ENCODE measurements around the gene SLITRK3. TPM values are rescaled to one million over a fixed set of nuclear protein-coding genes. Genes with fewer than 3 reads are reported as not detected.

The SLITRK3 gene
- total and polyA plus RNA-seq, 7 experiments from 2014 or later = not detected

- POLR2A ChIA-PET = no interaction called here
- H3K27ac Mint-ChIP-seq = no peak overlapping the region
These were observed 15.5 kb upstream of the SLITRK3 start for GRCh38 chr3:165211721-165212120.

GRCh38 chr3:165210727-165211126, 14.5 kb upstream of the SLITRK3 start:
- Mint-ChIP-seq H3K27ac (no peak overlapping the region), H3K36me3 (no peaks in the 10 kb centered on the region), H3K4me1 (peaks cover 0 to 4% (median 0%) of the 10 kb centered on the region in 7 donors), H3K4me3 (no peak overlapping the region), H3K9me3 (peaks cover 0 to 3% (median 0%) of the 10 kb centered on the region in 11 donors), H3K27me3 (peaks cover 0 to 10% (median 6%) of the 10 kb centered on the region in 5 donors)
- H3K4me3 ChIP-seq (ENCODE audit: low read length) = no peak overlapping the region
- no peaks in the 10 kb centered on the region for H3K27me3 ChIP-seq (ENCODE audit: control insufficient read depth in 2 of 2, insufficient read depth in 2 of 2, low read length in 2 of 2)
- CTCF ChIA-PET = no interaction called here
- H3K36me3 ChIP-seq (ENCODE audit: control insufficient read depth in 2 of 3, insufficient read depth in 3 of 3, low read length in 3 of 3) = no peaks in the 10 kb centered on the region
- H3K27ac ChIP-seq (ENCODE audit: low read depth, low read length) = no peak overlapping the region
- ATAC-seq (no peak), DNase-seq (no peak)
- intact Hi-C loops (cut with micrococcal nuclease) = no loop called here
- H3K4me1 ChIP-seq (ENCODE audit: control insufficient read depth in 2 of 2, insufficient read depth in 2 of 2, low read length in 2 of 2) = no peaks in the 10 kb centered on the region
- POLR2A ChIA-PET = no interaction called here
- H3K9me3 ChIP-seq (ENCODE audit: control insufficient read depth in 2 of 3, low read length in 3 of 3) = no peaks in the 10 kb centered on the region

More at GRCh38 chr3:165211721-165212120, 15.5 kb upstream of the SLITRK3 start:
- Mint-ChIP-seq H3K4me1 (peaks cover 0 to 2% (median 0%) of the 10 kb centered on the region in 7 donors), H3K27me3 (peaks cover 0 to 5% (median 0%) of the 10 kb centered on the region in 5 donors), H3K9me3 (peaks cover 0 to 3% (median 0%) of the 10 kb centered on the region in 11 donors), H3K4me3 (no peak overlapping the region), H3K36me3 (no peaks in the 10 kb centered on the region)
- intact Hi-C loops (cut with micrococcal nuclease) = no loop called here
- Histone ChIP-seq H3K4me1 (ENCODE audit: control insufficient read depth in 2 of 2, insufficient read depth in 2 of 2, low read length in 2 of 2) (no peaks in the 10 kb centered on the region), H3K4me3 (ENCODE audit: low read length) (no peak overlapping the region), H3K36me3 (ENCODE audit: control insufficient read depth in 2 of 3, insufficient read depth in 3 of 3, low read length in 3 of 3) (no peaks in the 10 kb centered on the region), H3K27ac (ENCODE audit: low read depth, low read length) (no peak overlapping the region), H3K9me3 (ENCODE audit: control insufficient read depth in 2 of 3, low read length in 3 of 3) (no peaks in the 10 kb centered on the region), H3K27me3 (ENCODE audit: control insufficient read depth in 2 of 2, insufficient read depth in 2 of 2, low read length in 2 of 2) (no peaks in the 10 kb centered on the region)
- CTCF ChIA-PET = no interaction called here
- no peak for ATAC-seq
- DNase-seq = no peak

- intact Hi-C loops (cut with micrococcal nuclease) = no loop called here
- no peaks in the 10 kb centered on the region for H3K36me3 ChIP-seq (ENCODE audit: control insufficient read depth in 2 of 3, insufficient read depth in 3 of 3, low read length in 3 of 3)
- no peak for ATAC-seq
- H3K9me3 Mint-ChIP-seq = peaks cover 0 to 3% (median 0%) of the 10 kb centered on the region in 11 donors
- H3K9me3 ChIP-seq (ENCODE audit: control insufficient read depth in 2 of 3, low read length in 3 of 3) = no peaks in the 10 kb centered on the region
- CTCF ChIA-PET = no interaction called here
- H3K27me3 Mint-ChIP-seq = peaks cover under 1 to 10% (median 6%) of the 10 kb centered on the region in 5 donors
- no peaks in the 10 kb centered on the region for H3K4me1 ChIP-seq (ENCODE audit: control insufficient read depth in 2 of 2, insufficient read depth in 2 of 2, low read length in 2 of 2)
- no peak overlapping the region for H3K4me3 Mint-ChIP-seq
- no peak overlapping the region for H3K27ac ChIP-seq (ENCODE audit: low read depth, low read length)
- H3K4me1 Mint-ChIP-seq = peaks cover 0 to 4% (median 0%) of the 10 kb centered on the region in 7 donors
- DNase-seq = no peak
- H3K36me3 Mint-ChIP-seq = no peaks in the 10 kb centered on the region
- no peaks in the 10 kb centered on the region for H3K27me3 ChIP-seq (ENCODE audit: control insufficient read depth in 2 of 2, insufficient read depth in 2 of 2, low read length in 2 of 2)
- no peak overlapping the region for H3K4me3 ChIP-seq (ENCODE audit: low read length)
- H3K27ac Mint-ChIP-seq = no peak overlapping the region
- POLR2A ChIA-PET = no interaction called here
These were observed 13.9 kb upstream of the SLITRK3 start for GRCh38 chr3:165210132-165210531.

- no peaks in the 10 kb centered on the region for H3K36me3 ChIP-seq (ENCODE audit: control insufficient read depth in 2 of 3, insufficient read depth in 3 of 3, low read length in 3 of 3)
- DNase-seq (peak in 2 of 9 donors; percentile 15 to 34), ATAC-seq (peak; percentile 68)
- peaks cover 0 to 4% (median 0%) of the 10 kb centered on the region in 11 donors for H3K9me3 Mint-ChIP-seq
- H3K36me3 Mint-ChIP-seq = no peaks in the 10 kb centered on the region
- H3K27me3 ChIP-seq (ENCODE audit: control insufficient read depth in 2 of 2, insufficient read depth in 2 of 2, low read length in 2 of 2) = no peaks in the 10 kb centered on the region
- no peaks in the 10 kb centered on the region for H3K4me1 ChIP-seq (ENCODE audit: control insufficient read depth in 2 of 2, insufficient read depth in 2 of 2, low read length in 2 of 2)
- no peak overlapping the region for H3K27ac ChIP-seq (ENCODE audit: low read depth, low read length)
- intact Hi-C loops (cut with micrococcal nuclease) = no loop called here
- H3K4me3 Mint-ChIP-seq = peak overlapping the region in 7 of 10 donors; percentile 18 to 74 (median 54)
- peaks cover 0 to 4% (median 0%) of the 10 kb centered on the region in 7 donors for H3K4me1 Mint-ChIP-seq
- H3K27ac Mint-ChIP-seq = no peak overlapping the region
- peaks cover 7 to 15% (median 10%) of the 10 kb centered on the region in 5 donors for H3K27me3 Mint-ChIP-seq
- H3K9me3 ChIP-seq (ENCODE audit: control insufficient read depth in 2 of 3, low read length in 3 of 3) = no peaks in the 10 kb centered on the region
- H3K4me3 ChIP-seq (ENCODE audit: low read length) = no peak overlapping the region
- ChIA-PET POLR2A (no interaction called here), CTCF (interaction anchor here (0.5 to 0.6 kb wide), 2 partner anchors 42 to 70 kb away, joined by 3 read pairs; no protein-coding TSS in a partner anchor)
These were observed 10.5 kb upstream of the SLITRK3 start for GRCh38 chr3:165206454-165207266.

- Histone ChIP-seq H3K27me3 (ENCODE audit: control insufficient read depth in 2 of 2, insufficient read depth in 2 of 2, low read length in 2 of 2) (no peaks in the 10 kb centered on the region), H3K4me3 (ENCODE audit: low read length) (no peak overlapping the region), H3K9me3 (ENCODE audit: control insufficient read depth in 2 of 3, low read length in 3 of 3) (no peaks in the 10 kb centered on the region), H3K36me3 (ENCODE audit: control insufficient read depth in 2 of 3, insufficient read depth in 3 of 3, low read length in 3 of 3) (no peaks in the 10 kb centered on the region), H3K27ac (ENCODE audit: low read depth, low read length) (no peak overlapping the region), H3K4me1 (ENCODE audit: control insufficient read depth in 2 of 2, insufficient read depth in 2 of 2, low read length in 2 of 2) (no peaks in the 10 kb centered on the region)
- POLR2A ChIA-PET = no interaction called here
- Mint-ChIP-seq H3K9me3 (peaks cover 0 to 4% (median 0%) of the 10 kb centered on the region in 11 donors), H3K27ac (no peak overlapping the region), H3K4me1 (peaks cover 0 to 4% (median 0%) of the 10 kb centered on the region in 7 donors), H3K27me3 (peaks cover 7 to 15% (median 10%) of the 10 kb centered on the region in 5 donors), H3K36me3 (no peaks in the 10 kb centered on the region), H3K4me3 (no peak overlapping the region)
- CTCF ChIA-PET = no interaction called here
- intact Hi-C loops (cut with micrococcal nuclease) = no loop called here
- ATAC-seq (no peak), DNase-seq (no peak)
These were observed 8.3 kb upstream of the SLITRK3 start for GRCh38 chr3:165204445-165204844.

- Mint-ChIP-seq H3K4me3 (no peak overlapping the region), H3K36me3 (no peaks in the 10 kb centered on the region), H3K27me3 (peaks cover 11 to 20% (median 17%) of the 10 kb centered on the region in 5 donors), H3K9me3 (peaks cover 0 to 4% (median 0%) of the 10 kb centered on the region in 11 donors), H3K27ac (no peak overlapping the region), H3K4me1 (peaks cover 0 to 4% (median 0%) of the 10 kb centered on the region in 7 donors)
- POLR2A ChIA-PET = no interaction called here
- CTCF ChIA-PET = no interaction called here
- H3K36me3 ChIP-seq (ENCODE audit: control insufficient read depth in 2 of 3, insufficient read depth in 3 of 3, low read length in 3 of 3) = no peaks in the 10 kb centered on the region
- ATAC-seq (no peak), DNase-seq (no peak)
- no peak overlapping the region for H3K4me3 ChIP-seq (ENCODE audit: low read length)
- H3K27ac ChIP-seq (ENCODE audit: low read depth, low read length) = no peak overlapping the region
- no peaks in the 10 kb centered on the region for H3K4me1 ChIP-seq (ENCODE audit: control insufficient read depth in 2 of 2, insufficient read depth in 2 of 2, low read length in 2 of 2)
- no peaks in the 10 kb centered on the region for H3K27me3 ChIP-seq (ENCODE audit: control insufficient read depth in 2 of 2, insufficient read depth in 2 of 2, low read length in 2 of 2)
- no peaks in the 10 kb centered on the region for H3K9me3 ChIP-seq (ENCODE audit: control insufficient read depth in 2 of 3, low read length in 3 of 3)
- intact Hi-C loops (cut with micrococcal nuclease) = no loop called here
These were observed 6.8 kb upstream of the SLITRK3 start for GRCh38 chr3:165202995-165203394.

Measured in naive thymus-derived CD4-positive, alpha-beta T cell (primary cell).